SK-N-SH (cell line): ENCODE results near the gene INKA1. TPM values are rescaled to one million over a fixed set of nuclear protein-coding genes. Genes with fewer than 3 reads are reported as not detected.

Experiments
- CTCF ChIA-PET: fragments of 300-600, 350-600 bp; formaldehyde crosslinking; extraction: SDS; loops from one replicate; lab custom pipeline; 2021; lab: Yijun Ruan, JAX
- POLR2A ChIA-PET: fragments of 350-600 bp; sonication (Branson Sonifier 250); formaldehyde crosslinking; extraction: SDS; loops from one replicate; lab custom pipeline; 2020; ENCODE audit warnings: antibody characterized with exemption, inconsistent platforms; lab: Yijun Ruan, JAX
- DNase-seq: peaks from one replicate; pipeline ENCODE4 v3.0.0; 2012
- H2AFZ ChIP-seq: fragments of 200-600 bp; sonication (generic); 2 replicates; pipeline ENCODE4 v1.8.1; 2016; ENCODE audit warnings: antibody characterized with exemption, mild to moderate bottlenecking, low read depth
- H3F3A ChIP-seq: fragments of 200-600 bp; sonication (generic); replicated peaks from 2 replicates; pipeline ENCODE3; 2016; ENCODE audit warnings: antibody characterized with exemption, mild to moderate bottlenecking; ENCODE audit not compliant: insufficient read depth
- H3K27ac ChIP-seq, 2 experiments: fragments of 200-500 bp in 1 of 2; fragments of 200-600 bp in 1 of 2; sonication (Bioruptor generic) in 1 of 2; sonication (generic), shearing (Covaris generic) in 1 of 2; 2 replicates each; pipeline versions ENCODE4 v1.5.1 to v1.6.1; 2014 to 2016; ENCODE audit warnings: low read depth in 2 of 2, inconsistent platforms in 1 of 2, low read length in 1 of 2, mild to moderate bottlenecking in 1 of 2, mixed read lengths in 1 of 2
- H3K27me3 ChIP-seq: fragments of 200-600 bp; sonication (generic), shearing (Covaris generic); 2 replicates; pipeline ENCODE4 v1.6.1; 2016; ENCODE audit warnings: mixed run types; ENCODE audit not compliant: insufficient read depth
- H3K36me3 ChIP-seq, 2 experiments: fragments of 200-500 bp in 1 of 2; fragments of 200-600 bp in 1 of 2; sonication (Bioruptor generic) in 1 of 2; sonication (generic) in 1 of 2; replicated peaks in 1 of 2; 2 replicates each; pipeline versions ENCODE3 to v1.5.1; 2014 to 2016; ENCODE audit warnings: low read length in 1 of 2, mild to moderate bottlenecking in 1 of 2; ENCODE audit not compliant: insufficient read depth in 2 of 2, control insufficient read depth in 1 of 2
- H3K4me1 ChIP-seq, 2 experiments: fragments of 200-500 bp in 1 of 2; fragments of 200-600 bp in 1 of 2; sonication (Bioruptor generic) in 1 of 2; sonication (generic), shearing (Covaris generic) in 1 of 2; 2 replicates each; pipeline versions ENCODE4 v1.5.1 to v1.6.1; 2014 to 2016; ENCODE audit warnings: low read depth in 1 of 2, low read length in 1 of 2, mixed run types in 1 of 2; ENCODE audit not compliant: insufficient read depth in 2 of 2, control insufficient read depth in 1 of 2
- H3K4me2 ChIP-seq: fragments of 200-600 bp; sonication (generic), shearing (Covaris generic); 2 replicates; pipeline ENCODE4 v1.6.1; 2017; ENCODE audit warnings: mixed run types
- H3K4me3 ChIP-seq, 2 experiments: fragments of 200-500 bp in 1 of 2; fragments of 200-600 bp in 1 of 2; sonication (Bioruptor generic) in 1 of 2; sonication (generic), shearing (Covaris generic) in 1 of 2; 2 replicates each; pipeline versions ENCODE4 v1.5.1 to v1.8.1; 2014 to 2016; ENCODE audit warnings: low read depth in 2 of 2, inconsistent platforms in 1 of 2, low read length in 1 of 2, mild to moderate bottlenecking in 1 of 2, mixed read lengths in 1 of 2, moderate library complexity in 1 of 2
- H3K79me2 ChIP-seq: fragments of 200-600 bp; sonication (generic); 2 replicates; pipeline ENCODE4 v1.8.1; 2017; ENCODE audit warnings: mild to moderate bottlenecking; ENCODE audit not compliant: insufficient read depth
- H3K9ac ChIP-seq: fragments of 200-600 bp; sonication (generic); 2 replicates; pipeline ENCODE4 v1.6.1; 2017; ENCODE audit warnings: mixed run types
- H3K9me2 ChIP-seq: fragments of 200-600 bp; sonication (generic); 2 replicates; pipeline ENCODE4 v1.6.1; 2017; ENCODE audit warnings: mixed run types
- H3K9me3 ChIP-seq: fragments of 200-600 bp; sonication (generic); 2 replicates; pipeline ENCODE4 v1.6.1; 2017; ENCODE audit warnings: mixed run types, mild to moderate bottlenecking, moderate library complexity
- H4K20me1 ChIP-seq: fragments of 200-600 bp; sonication (generic); 2 replicates; pipeline ENCODE4 v1.6.1; 2017; ENCODE audit warnings: mild to moderate bottlenecking, mixed run types; ENCODE audit not compliant: insufficient read depth
- EP300 ChIP-seq, 2 experiments: IDR thresholded peaks; 2 replicates each; pipeline versions ENCODE4 v1.4.0 to v1.6.1; 2012; ENCODE audit warnings: borderline replicate concordance in 1 of 2, low read depth in 1 of 2, low read length in 1 of 2
- FOXJ3 ChIP-seq: sonication (generic); formaldehyde crosslinking; IDR thresholded peaks from 2 replicates; pipeline ENCODE4 v1.5.1; 2020; ENCODE audit warnings: mild to moderate bottlenecking, missing genetic modification reagents
- FOXM1 ChIP-seq: IDR thresholded peaks from 2 replicates; pipeline ENCODE4 v1.4.0; 2012; ENCODE audit warnings: low read depth, mild to moderate bottlenecking
- GABPA ChIP-seq: IDR thresholded peaks from 2 replicates; pipeline ENCODE4 v1.4.0; 2012; ENCODE audit warnings: low read depth, mild to moderate bottlenecking
- IRF3 ChIP-seq: fragments of 150-350 bp; IDR thresholded peaks from 2 replicates; pipeline ENCODE4 v1.6.1; 2016; ENCODE audit warnings: mild to moderate bottlenecking, low read depth, low read length
- NFIC ChIP-seq: IDR thresholded peaks from 2 replicates; pipeline ENCODE4 v1.4.0; 2012; ENCODE audit warnings: borderline replicate concordance
- POLR2AphosphoS5 ChIP-seq: IDR thresholded peaks from 2 replicates; pipeline ENCODE4 v1.6.1; 2012; ENCODE audit warnings: low read depth, low read length
- RCOR1 ChIP-seq: fragments of 150-350 bp; IDR thresholded peaks from 2 replicates; pipeline ENCODE4 v1.6.1; 2017; ENCODE audit warnings: antibody characterized with exemption, low read length
- REST ChIP-seq: IDR thresholded peaks from 2 replicates; pipeline ENCODE4 v1.6.1; 2012; ENCODE audit warnings: mild to moderate bottlenecking, low read depth, low read length, moderate library complexity
- RFX5 ChIP-seq: IDR thresholded peaks from 2 replicates; pipeline ENCODE4 v1.6.1; 2012; ENCODE audit warnings: mild to moderate bottlenecking, improper control_type of control experiment, low read length
- RXRA ChIP-seq: IDR thresholded peaks from 2 replicates; pipeline ENCODE4 v1.4.0; 2012; ENCODE audit warnings: low read depth, mild to moderate bottlenecking, borderline replicate concordance
- SIN3A ChIP-seq: IDR thresholded peaks from 2 replicates; pipeline ENCODE4 v1.6.1; 2012; ENCODE audit warnings: low read depth, mild to moderate bottlenecking, low read length, moderate library complexity, borderline replicate concordance
- YY1 ChIP-seq: IDR thresholded peaks from 2 replicates; pipeline ENCODE4 v1.4.0; 2012; ENCODE audit warnings: low read depth, mild to moderate bottlenecking
- WGBS: methylation state at CpG from one replicate; pipeline ENCODE4 v1.1.6; 2017; ENCODE audit warnings: low lambda C conversion rate; 5-methylcytosine and 5-hydroxymethylcytosine counted together
- polyA plus RNA-seq, 3 experiments: library from polyadenylated mRNA; depleted of rRNA; stranded (reverse); fragments of >200 nt; gene quantifications; 2 replicates each; pipeline ENCODE4 v1.2.3, GENCODE V29; 2012
- TF ChIP-seq, protein P1 (sequence below): IDR thresholded peaks from 2 replicates; pipeline ENCODE4 v1.4.0; 2012; ENCODE audit warnings: low read depth, borderline replicate concordance

The INKA1 gene
- polyA plus RNA-seq, 1 of the 3 experiments (the other 2 are of a cell fraction), result 3.4 TPM

DNA sequence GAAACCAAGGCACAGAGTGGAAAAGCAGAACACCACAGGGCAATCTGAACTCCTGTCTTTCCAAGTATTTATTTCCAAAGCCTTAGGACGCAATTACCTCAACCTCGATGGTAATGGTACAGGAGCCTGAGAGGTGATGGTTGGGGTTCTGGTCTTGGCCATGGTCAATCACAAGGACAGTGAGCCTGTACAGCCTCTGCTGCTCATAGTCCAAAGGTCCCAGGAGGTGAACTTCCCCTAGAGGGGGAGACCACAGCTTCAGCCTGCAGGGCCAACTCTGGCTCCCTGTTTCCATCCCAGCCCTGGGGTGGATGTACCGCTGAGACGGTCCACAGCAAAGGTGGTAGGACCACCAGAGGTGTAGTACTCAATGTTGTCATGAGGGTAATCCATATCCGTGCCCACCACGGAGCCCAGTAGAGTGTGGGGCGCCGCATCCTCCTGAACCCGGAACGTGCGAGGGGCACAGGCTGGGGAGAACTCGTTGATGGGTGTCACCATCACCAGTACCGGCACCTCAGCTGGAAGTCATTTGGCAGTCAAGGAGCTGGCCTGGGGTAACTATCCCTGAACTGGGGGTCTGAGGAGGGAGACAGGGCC lies 9.5 kb upstream of the INKA1 start (continued):
- no peak for TF ChIP-seq FOXM1
- TF ChIP-seq, protein P1, sequence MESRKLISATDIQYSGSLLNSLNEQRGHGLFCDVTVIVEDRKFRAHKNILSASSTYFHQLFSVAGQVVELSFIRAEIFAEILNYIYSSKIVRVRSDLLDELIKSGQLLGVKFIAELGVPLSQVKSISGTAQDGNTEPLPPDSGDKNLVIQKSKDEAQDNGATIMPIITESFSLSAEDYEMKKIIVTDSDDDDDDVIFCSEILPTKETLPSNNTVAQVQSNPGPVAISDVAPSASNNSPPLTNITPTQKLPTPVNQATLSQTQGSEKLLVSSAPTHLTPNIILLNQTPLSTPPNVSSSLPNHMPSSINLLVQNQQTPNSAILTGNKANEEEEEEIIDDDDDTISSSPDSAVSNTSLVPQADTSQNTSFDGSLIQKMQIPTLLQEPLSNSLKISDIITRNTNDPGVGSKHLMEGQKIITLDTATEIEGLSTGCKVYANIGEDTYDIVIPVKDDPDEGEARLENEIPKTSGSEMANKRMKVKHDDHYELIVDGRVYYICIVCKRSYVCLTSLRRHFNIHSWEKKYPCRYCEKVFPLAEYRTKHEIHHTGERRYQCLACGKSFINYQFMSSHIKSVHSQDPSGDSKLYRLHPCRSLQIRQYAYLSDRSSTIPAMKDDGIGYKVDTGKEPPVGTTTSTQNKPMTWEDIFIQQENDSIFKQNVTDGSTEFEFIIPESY, result no peak
- no peak for TF ChIP-seq RCOR1
- TF ChIP-seq EP300 (IDR thresholded peaks at IDR 0.05; ENCODE audit: borderline replicate concordance in 1 of 2, low read depth in 1 of 2, low read length in 1 of 2), result no peak

GRCh38 chr3:49794431-49794830 lies 8.6 kb upstream of the INKA1 start:
- no peaks in the 10 kb centered on the region for H3K9me2 ChIP-seq
- no peaks in the 10 kb centered on the region for H3F3A ChIP-seq
- WGBS, result 53% methylated on average over 3 of the region's 4 CpGs
- CTCF ChIA-PET, result no interaction called here
- H3K36me3 ChIP-seq, result no peaks in the 10 kb centered on the region
- no peaks in the 10 kb centered on the region for H3K9me3 ChIP-seq
- TF ChIP-seq YY1 (no peak), GABPA (no peak), IRF3 (no peak)
- no peak overlapping the region for H3K4me2 ChIP-seq
- no peak overlapping the region for H3K4me3 ChIP-seq
- POLR2A ChIA-PET, result no interaction called here
- H3K79me2 ChIP-seq, result no peaks in the 10 kb centered on the region
- no peak overlapping the region for H3K9ac ChIP-seq
- H4K20me1 ChIP-seq, result no peaks in the 10 kb centered on the region
- H3K27ac ChIP-seq, result no peak overlapping the region
- no peaks in the 10 kb centered on the region; a peak in 1 of 4 replicates for H3K4me1 ChIP-seq
- no peak overlapping the region for H2AFZ ChIP-seq
- DNase-seq, result peak; percentile 2
- no peaks in the 10 kb centered on the region for H3K27me3 ChIP-seq

DNA sequence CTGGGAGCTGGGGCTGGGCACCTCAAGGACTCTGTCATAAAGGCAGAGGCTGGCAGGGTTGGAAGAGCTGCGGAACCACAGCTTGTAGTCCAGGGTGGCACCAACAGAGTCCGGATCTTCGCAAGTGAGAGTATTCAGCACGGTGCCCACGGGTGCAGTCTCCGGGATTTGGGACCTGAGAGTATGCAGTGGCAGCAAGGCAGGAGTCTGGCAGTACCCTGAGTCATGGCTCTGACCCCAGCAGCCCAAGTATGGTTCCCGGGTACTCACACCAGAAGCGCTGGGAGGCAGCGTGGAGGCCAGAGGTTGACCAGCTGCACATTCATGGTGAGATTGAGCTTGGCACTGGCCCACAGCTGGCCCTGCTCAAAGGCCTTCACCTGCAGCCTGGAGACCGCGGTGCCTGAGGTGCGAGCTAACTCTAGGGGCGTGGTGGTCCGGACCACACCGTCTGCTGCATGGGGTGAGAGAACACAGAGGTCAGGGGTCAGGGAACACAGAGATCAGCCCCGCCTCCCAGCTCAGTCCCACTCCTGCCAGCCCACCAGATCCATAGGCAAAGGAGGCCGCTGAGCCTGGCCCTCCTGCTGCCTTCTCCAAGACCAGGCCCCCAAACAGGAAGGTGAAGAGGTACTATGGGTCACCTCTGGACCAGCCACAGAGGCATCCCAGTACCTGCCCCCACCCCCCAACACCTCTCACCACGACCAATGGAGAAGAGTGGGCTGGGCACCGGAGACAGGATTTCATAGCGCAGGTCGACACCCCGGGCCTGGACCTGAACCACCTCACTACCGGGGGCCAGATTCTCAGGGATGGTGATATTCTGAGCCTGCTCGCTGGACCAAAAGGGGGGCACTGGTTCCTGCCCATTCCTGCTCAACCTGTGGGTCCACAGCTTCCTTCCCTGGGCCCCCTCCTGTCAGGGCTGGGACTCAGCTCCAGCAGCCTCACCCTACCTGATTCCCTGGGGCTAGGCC lies 7.8 kb upstream of the INKA1 start:
- TF ChIP-seq REST (no peak), POLR2AphosphoS5 (no peak), SIN3A (no peak), FOXJ3 (CRISPR knock-in tag) (no peak), NFIC (no peak), RXRA (no peak), RFX5 (no peak), EP300 (IDR thresholded peaks at IDR 0.05; ENCODE audit: borderline replicate concordance in 1 of 2, low read depth in 1 of 2, low read length in 1 of 2) (no peak)
- Histone ChIP-seq H3K79me2 (no peaks in the 10 kb centered on the region), H3K36me3 (no peaks in the 10 kb centered on the region), H3K4me3 (no peak overlapping the region), H2AFZ (no peak overlapping the region), H3K27ac (no peak overlapping the region), H3K9me3 (no peaks in the 10 kb centered on the region), H3K9me2 (no peaks in the 10 kb centered on the region), H3K9ac (no peak overlapping the region), H3K27me3 (no peaks in the 10 kb centered on the region), H3F3A (no peaks in the 10 kb centered on the region), H3K4me1 (no peaks in the 10 kb centered on the region; a peak in 1 of 4 replicates), H4K20me1 (no peaks in the 10 kb centered on the region), H3K4me2 (no peak overlapping the region)
- DNase-seq, result peak; percentile 10
- ChIA-PET CTCF (interaction anchor here (0.7 kb wide), 1 partner anchor 51 kb away, joined by 3 read pairs; no protein-coding TSS in a partner anchor), POLR2A (no interaction called here)
- 80% methylated on average over 2 of the region's 24 CpGs for WGBS
